ENCODE measurements around the gene PCNA. TPM values are rescaled to one million over a fixed set of nuclear protein-coding genes. Genes with fewer than 3 reads are reported as not detected.

PCNA gene
- total and polyA plus RNA-seq, 2 donors (not counting 1 experiment from before 2014, with no cell fraction given) = 31.7 to 73.4 TPM

- H3K27ac Mint-ChIP-seq = peak overlapping the region; percentile 54
- Histone ChIP-seq H3K27me3 (replicated peaks in 1 of 4; ENCODE audit: control extremely low read depth in 1 of 4, control insufficient read depth in 3 of 4, insufficient read depth in 4 of 4, low read length in 3 of 4) (no peaks in the 10 kb centered on the region), H3K79me2 (ENCODE audit: control insufficient read depth, insufficient read depth, low read length) (no peaks in the 10 kb centered on the region), H2AFZ (ENCODE audit: insufficient read depth, low read depth, low read length, poor library complexity, severe bottlenecking) (no peak overlapping the region), H4K20me1 (ENCODE audit: control insufficient read depth, insufficient read depth, low read length, poor library complexity, severe bottlenecking) (no peaks in the 10 kb centered on the region), H3K36me3 (replicated peaks in 1 of 2; ENCODE audit: control extremely low read depth in 1 of 2, control insufficient read depth in 1 of 2, extremely low read depth in 1 of 2, insufficient read depth in 2 of 2, low read length in 1 of 2) (no peaks in the 10 kb centered on the region), H3K4me2 (replicated peaks; ENCODE audit: low read depth, low read length, poor library complexity, severe bottlenecking) (no peak overlapping the region), H3K9ac (ENCODE audit: low read length) (no peak overlapping the region), H3K4me3 (ENCODE audit: control extremely low read depth in 1 of 5, extremely low read depth in 1 of 5, insufficient read depth in 1 of 5, low read depth in 2 of 5, low read length in 4 of 5) (no peak overlapping the region), H3K27ac (ENCODE audit: low read length in 2 of 2) (no peak overlapping the region), H3K4me1 (ENCODE audit: control insufficient read depth in 2 of 2, insufficient read depth in 2 of 2, low read length in 2 of 2) (peaks cover 15 to 22% of the 10 kb centered on the region in 2 donors), H3K9me3 (ENCODE audit: control extremely low read depth in 1 of 3, control insufficient read depth in 2 of 3, insufficient read depth in 1 of 3, low read length in 2 of 3) (no peaks in the 10 kb centered on the region)
- 100% methylated on average over 2 of the region's 3 CpGs for WGBS (ENCODE audit: insufficient coverage)
- peaks cover 29% of the 10 kb centered on the region for H3K4me1 Mint-ChIP-seq
- DNase-seq (no peak), ATAC-seq (ENCODE audit: low read depth) (no peak)
- POLR2A ChIA-PET = no interaction called here
- CTCF ChIA-PET = interaction anchor here (1.1 to 1.9 kb wide), 3 partner anchors 15 to 118 kb away, joined by 3 to 13 read pairs (median 5); no protein-coding TSS in a partner anchor
- H3K4me3 Mint-ChIP-seq = no peak overlapping the region
- intact Hi-C loops (cut with micrococcal nuclease) = no loop called here
- no peaks in the 10 kb centered on the region for H3K9me3 Mint-ChIP-seq (ENCODE audit: insufficient read depth)
- H3K27me3 Mint-ChIP-seq = no peaks in the 10 kb centered on the region
- TF ChIP-seq EZH2 (IDR thresholded peaks at IDR 0.05; ENCODE audit: borderline replicate concordance, insufficient read depth, low read depth, low read length, poor library complexity, severe bottlenecking) = no peak
- TF ChIP-seq CTCF (IDR thresholded peaks at IDR 0.05) = no peak
Measured at GRCh38 chr20:5074232-5074674, 45.5 kb downstream of the PCNA start.

GRCh38 chr20:5073660-5074231 is 46.0 kb downstream of the PCNA start:
- Histone ChIP-seq H4K20me1 (ENCODE audit: control insufficient read depth, insufficient read depth, low read length, poor library complexity, severe bottlenecking) (no peaks in the 10 kb centered on the region), H3K4me2 (replicated peaks; ENCODE audit: low read depth, low read length, poor library complexity, severe bottlenecking) (no peak overlapping the region), H3K4me3 (ENCODE audit: control extremely low read depth in 1 of 5, extremely low read depth in 1 of 5, insufficient read depth in 1 of 5, low read depth in 2 of 5, low read length in 4 of 5) (no peak overlapping the region), H3K79me2 (ENCODE audit: control insufficient read depth, insufficient read depth, low read length) (no peaks in the 10 kb centered on the region), H3K9ac (ENCODE audit: low read length) (no peak overlapping the region), H3K4me1 (ENCODE audit: control insufficient read depth in 2 of 2, insufficient read depth in 2 of 2, low read length in 2 of 2) (peaks cover 10 to 17% of the 10 kb centered on the region in 2 donors), H3K27me3 (replicated peaks in 1 of 4; ENCODE audit: control extremely low read depth in 1 of 4, control insufficient read depth in 3 of 4, insufficient read depth in 4 of 4, low read length in 3 of 4) (no peaks in the 10 kb centered on the region), H3K36me3 (replicated peaks in 1 of 2; ENCODE audit: control extremely low read depth in 1 of 2, control insufficient read depth in 1 of 2, extremely low read depth in 1 of 2, insufficient read depth in 2 of 2, low read length in 1 of 2) (no peaks in the 10 kb centered on the region), H2AFZ (ENCODE audit: insufficient read depth, low read depth, low read length, poor library complexity, severe bottlenecking) (no peak overlapping the region), H3K9me3 (ENCODE audit: control extremely low read depth in 1 of 3, control insufficient read depth in 2 of 3, insufficient read depth in 1 of 3, low read length in 2 of 3) (no peaks in the 10 kb centered on the region), H3K27ac (ENCODE audit: low read length in 2 of 2) (no peak overlapping the region)
- intact Hi-C loops (cut with micrococcal nuclease) = no loop called here
- no peak for ATAC-seq (ENCODE audit: low read depth)
- Mint-ChIP-seq H3K27ac (peak overlapping the region; percentile 57), H3K4me3 (no peak overlapping the region), H3K4me1 (peaks cover 24% of the 10 kb centered on the region), H3K27me3 (no peaks in the 10 kb centered on the region), H3K9me3 (ENCODE audit: insufficient read depth) (no peaks in the 10 kb centered on the region)
- no peak for TF ChIP-seq CTCF (IDR thresholded peaks at IDR 0.05)
- TF ChIP-seq EZH2 (IDR thresholded peaks at IDR 0.05; ENCODE audit: borderline replicate concordance, insufficient read depth, low read depth, low read length, poor library complexity, severe bottlenecking) = no peak
- POLR2A ChIA-PET = no interaction called here
- 100% methylated on average over 1 of the region's 4 CpGs for WGBS (ENCODE audit: insufficient coverage)
- CTCF ChIA-PET = interaction anchor here (1.1 to 1.9 kb wide), 3 partner anchors 15 to 118 kb away, joined by 3 to 13 read pairs (median 5); no protein-coding TSS in a partner anchor
- no peak for DNase-seq

All from B cell (primary cell).